Measurements from ENCODE around the gene SUN3.
"Not testable (repeated sequence)": the region's sequence is repeated elsewhere in the genome, so short reads cannot be mapped to it uniquely, and the experiment has no call there.

Gene SUN3

DNA sequence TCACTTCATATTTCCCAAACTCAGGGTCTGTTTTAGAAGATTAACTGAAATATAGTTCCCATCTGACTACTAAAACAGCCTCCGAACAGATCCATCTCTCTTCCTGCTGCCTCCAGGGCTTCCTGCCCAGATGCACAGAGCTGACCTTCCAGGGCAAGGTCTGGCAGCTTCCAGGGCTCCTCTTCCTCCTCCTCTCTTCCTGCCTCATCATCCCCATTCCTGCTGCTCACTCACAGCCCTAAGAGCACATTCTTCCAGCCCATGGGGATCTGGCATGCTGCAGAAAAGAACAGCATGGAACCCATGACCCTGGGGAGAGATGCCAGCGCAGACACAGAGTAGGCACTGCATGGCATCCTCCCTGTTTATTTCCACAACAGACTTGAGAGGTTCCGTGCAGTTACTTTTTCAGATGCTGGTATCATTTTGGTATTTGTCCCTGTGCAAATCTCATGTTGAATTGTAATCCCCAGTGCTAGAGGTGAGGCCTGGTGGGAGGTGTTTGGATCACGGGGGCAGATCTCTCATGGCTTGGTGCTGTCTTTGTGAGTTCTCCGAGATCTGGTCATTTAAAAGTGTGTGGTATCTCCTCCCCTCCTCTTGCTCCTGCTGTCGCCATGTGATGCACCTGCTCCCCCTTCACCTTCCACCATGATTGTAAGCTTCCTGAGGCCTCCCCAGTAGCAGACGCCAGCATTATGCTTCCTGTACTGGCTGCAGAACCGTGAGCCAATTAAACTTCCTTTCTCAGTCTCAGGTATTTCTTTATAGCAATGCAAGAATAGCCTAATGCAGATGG is 85.0 kb downstream of the SUN3 start:
- no peak for DNase-seq (ENCODE audit: low spot score)

DNA sequence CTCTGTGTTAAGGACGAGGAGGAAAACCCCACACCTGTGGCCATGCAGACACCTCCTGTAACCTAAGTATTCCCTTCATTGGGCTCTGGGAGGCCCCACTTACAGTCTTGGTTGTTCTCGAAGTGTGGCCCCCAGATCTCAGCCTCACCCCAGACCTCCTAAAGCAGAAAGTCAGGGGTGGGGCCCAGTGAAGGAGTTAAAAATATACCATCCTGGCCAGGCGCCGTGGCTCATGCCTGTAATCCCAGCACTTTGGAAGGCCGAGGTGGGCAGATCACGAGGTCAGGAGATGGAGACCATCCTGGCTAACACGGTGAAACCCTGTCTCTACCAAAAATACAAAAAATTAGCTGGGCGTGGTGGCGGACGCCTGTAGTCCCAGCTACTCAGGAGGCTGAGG is 86.3 kb downstream of the SUN3 start:
- DNase-seq (ENCODE audit: low spot score), result not testable (repeated sequence)

DNA sequence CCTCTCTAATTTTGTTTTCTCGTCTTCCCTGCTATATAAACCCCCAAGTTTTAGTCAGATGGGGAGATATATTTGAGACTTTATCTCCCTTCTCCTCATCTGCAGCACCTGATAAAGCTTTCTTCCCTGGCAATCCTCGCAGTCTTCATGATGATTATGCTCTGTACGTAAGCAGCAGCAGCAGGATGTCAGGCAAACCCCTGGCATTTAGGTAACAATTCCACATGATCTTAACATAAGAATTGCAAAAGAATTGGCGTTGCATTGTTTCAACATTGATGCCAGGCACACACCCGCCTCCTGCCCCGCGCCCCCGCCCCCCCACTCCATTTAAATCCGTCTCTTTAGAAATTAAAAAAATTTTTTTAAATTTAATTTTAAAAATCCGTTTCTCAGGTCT is 86.8 kb downstream of the SUN3 start:
- no peak for DNase-seq (ENCODE audit: low spot score)

DNA sequence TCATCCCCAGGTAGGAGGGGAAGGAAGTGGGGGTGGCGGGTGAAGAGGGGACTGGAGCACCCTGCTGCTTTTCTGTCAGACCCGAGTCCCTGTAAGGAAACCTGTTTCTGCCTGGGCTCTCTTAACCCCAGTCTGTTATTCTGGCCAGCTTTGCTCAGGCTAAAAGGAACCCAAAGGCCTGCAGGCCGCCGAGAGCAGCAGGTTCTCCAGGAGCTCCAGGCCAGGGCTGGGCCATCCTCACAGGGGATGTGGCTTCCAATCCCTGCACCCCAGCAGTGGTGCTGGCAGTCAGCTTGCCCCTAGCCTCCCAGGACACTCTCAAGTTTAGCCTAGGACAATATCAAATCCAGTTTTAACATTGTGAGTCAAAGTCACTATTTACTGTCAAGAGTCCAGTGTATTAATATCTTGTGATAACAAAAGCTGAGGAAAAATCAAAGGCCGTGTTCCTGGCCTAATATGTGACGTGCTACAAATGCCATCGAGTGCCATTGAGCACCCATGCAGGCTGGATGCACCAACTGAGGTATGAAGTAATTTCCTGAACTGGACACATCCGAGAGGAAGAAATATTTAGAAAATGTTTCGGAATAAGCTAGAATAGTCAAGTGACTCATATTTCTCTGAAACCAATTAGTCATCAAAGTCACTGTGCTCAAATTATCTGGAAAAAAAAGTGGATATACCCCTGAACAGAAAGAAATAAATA is 87.6 kb downstream of the SUN3 start:
- peak; percentile 81 for DNase-seq (ENCODE audit: low spot score)

DNA sequence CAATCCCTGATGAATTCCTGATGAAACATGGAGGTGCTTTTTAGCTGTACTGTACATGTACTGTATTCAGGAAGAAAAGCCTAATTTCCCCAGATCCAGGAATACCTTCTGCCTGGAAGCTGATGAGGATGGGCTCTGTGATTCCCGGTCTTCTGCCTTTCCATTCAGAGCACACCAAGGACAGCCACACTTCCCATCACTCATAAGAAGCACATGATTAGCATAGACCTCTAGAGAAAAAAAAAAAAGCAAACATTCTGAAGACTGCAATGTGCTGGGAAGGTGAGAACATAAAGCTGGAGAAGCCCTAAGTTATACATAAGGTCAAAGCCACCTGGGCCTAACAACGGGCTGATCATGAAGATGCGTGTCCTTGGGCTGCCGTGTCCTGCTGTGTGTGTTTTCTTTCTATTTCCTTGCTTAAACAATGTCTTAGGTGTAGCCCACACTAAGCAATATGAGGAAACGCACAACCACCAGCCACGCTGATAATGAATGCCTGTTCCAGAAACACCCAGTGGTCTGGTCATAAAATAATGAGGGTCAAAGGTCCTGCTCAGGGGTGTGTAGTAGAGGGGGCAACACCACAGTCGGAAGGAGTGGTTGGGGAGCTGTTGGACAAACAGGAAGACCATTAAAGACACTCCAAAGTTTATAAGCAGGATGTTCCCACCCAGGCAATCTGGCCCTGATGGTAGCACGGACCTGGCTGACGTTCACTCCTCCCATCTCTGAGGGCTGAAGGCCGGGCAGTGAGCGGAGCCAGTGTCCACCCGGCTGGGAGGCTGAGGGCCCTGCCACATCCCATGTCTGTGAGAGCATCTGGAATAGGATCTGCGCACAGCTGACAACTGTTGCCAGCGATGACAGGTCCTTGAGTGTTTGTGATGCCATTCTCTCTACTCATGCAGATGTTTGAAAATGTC is 88.6 kb downstream of the SUN3 start:
- peak; percentile 77 for DNase-seq (ENCODE audit: low spot score)

DNA sequence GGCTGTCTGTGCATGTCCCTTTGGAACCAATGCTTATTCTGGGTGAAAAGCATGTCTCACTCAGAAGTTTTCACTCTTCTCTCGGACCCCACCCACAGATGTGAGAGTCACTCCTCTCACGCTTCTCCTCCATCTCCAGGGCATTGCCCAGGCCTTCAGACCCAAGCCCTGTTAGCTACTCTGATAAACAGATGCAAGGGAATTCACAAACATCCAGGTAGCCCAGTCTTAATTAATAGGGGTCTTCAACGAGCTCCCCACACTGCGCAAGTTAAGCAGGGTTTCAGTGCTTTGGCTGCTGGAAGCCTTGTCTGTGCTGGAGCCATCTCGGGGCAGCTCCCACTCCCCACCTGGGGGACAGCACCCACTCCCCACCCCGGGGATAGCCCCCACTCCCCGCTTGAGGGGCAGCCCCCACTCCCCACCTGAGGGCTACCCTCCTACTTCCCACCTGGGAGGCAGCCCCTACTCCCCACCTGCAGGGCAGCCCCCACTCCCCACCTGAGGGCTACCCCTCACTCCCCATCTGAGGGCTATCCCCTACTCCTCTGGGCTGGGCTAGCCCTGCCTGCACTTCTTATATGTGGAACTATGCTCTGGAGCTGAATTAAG is 89.4 kb downstream of the SUN3 start:
- no peak for DNase-seq (ENCODE audit: low spot score)

DNA sequence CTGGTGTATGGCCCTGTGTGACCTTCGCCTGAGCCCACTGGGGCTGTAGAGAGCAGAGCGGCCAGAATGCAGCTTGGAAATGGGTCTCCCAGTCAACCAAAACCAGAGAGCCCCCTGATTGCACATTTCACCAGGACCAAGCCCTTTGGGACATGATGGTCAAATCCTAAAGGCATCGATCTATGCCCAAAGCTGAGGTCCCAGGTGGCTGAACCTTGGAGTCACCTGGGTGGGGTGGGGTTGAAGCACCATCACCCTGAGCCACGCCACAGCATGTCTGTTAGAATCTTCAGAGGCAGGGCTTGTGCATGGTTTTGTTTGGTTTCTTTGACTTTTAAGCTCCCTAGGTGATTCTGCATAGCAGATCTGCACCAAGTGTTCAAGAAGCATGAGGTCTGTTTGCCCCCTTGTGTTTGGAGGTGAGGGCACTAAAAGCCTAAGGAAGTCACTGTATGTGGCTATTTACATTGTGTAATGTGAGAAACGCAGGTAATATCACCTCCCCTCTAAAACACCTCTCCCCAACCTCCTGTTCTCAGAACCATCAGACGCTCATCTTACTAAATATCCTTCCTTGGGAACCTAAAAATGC is 90.2 kb downstream of the SUN3 start:
- no peak for DNase-seq (ENCODE audit: low spot score)

DNA sequence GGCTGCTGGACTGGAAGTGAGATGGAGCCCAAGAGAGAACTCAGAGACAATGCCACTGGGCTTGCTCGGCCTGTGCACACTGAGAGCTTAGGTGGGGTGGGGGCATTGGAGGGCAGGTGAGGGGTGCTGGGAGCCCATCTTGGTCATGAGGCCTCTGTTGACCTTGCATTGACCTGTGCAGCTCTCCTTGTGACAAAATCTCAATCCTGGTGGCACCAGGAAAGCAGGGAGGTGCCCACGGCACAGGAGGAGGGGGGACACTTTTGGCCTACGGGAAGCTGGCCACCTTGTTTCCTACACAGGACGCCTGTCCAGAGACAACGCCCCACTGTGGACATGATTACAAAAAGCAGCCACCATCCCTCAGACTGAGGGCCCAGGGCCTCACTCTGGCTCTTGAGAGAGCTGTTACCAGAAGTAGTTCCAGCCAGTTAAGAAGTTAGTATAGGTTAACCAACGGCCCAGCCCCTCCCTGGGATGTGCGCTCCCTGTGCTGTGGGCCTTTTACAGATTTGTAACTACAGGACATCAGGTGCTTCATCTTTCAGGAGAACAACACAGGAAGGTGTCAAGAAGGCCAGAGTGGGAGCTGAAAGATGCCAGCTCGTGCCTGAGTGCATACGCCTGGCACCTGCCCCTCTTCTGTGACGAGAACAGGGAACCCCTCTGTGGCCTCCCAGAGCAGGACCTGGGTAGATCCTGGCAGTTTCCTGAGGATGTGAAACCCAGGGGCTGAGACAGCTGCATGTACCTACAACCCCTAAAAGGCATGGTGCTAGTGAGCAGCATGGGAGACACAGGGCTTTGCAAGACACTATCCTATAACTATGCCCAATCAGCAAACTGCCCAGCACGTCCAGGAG is 91.0 kb downstream of the SUN3 start:
- DNase-seq (ENCODE audit: low spot score), result no peak
